Measurements from ENCODE around the gene FNIP2.
"Not testable (repeated sequence)": the region's sequence is repeated elsewhere in the genome, so short reads cannot be mapped to it uniquely, and the experiment has no call there.

Gene FNIP2

GRCh38 chr4:158814636-158815330 is 46.0 kb downstream of the FNIP2 start:
- peak; percentile 14 for DNase-seq (ENCODE audit: low read depth)

- no peak for DNase-seq (ENCODE audit: low read depth)
These were observed 48.1 kb downstream of the FNIP2 start for GRCh38 chr4:158816955-158817354.

- no peak for DNase-seq (ENCODE audit: low read depth)
These were observed 48.9 kb downstream of the FNIP2 start for GRCh38 chr4:158817562-158818296.

GRCh38 chr4:158818560-158819140 is 49.8 kb downstream of the FNIP2 start:
- DNase-seq (ENCODE audit: low read depth) = no peak

GRCh38 chr4:158819942-158820786 is 51.3 kb downstream of the FNIP2 start:
- no peak for DNase-seq (ENCODE audit: low read depth)

GRCh38 chr4:158821228-158821971 is 52.6 kb downstream of the FNIP2 start:
- DNase-seq (ENCODE audit: low read depth) = peak; percentile 12

GRCh38 chr4:158822348-158822747 is 53.5 kb downstream of the FNIP2 start:
- no peak for DNase-seq (ENCODE audit: low read depth)

- DNase-seq (ENCODE audit: low read depth) = peak; percentile 4
These were observed 54.6 kb downstream of the FNIP2 start for GRCh38 chr4:158823461-158823873.

GRCh38 chr4:158824425-158825274 is 55.8 kb downstream of the FNIP2 start:
- DNase-seq (ENCODE audit: low read depth) = no peak

GRCh38 chr4:158825433-158826036 is 56.7 kb downstream of the FNIP2 start:
- no peak for DNase-seq (ENCODE audit: low read depth)

GRCh38 chr4:158826057-158826456 is 57.2 kb downstream of the FNIP2 start:
- no peak for DNase-seq (ENCODE audit: low read depth)

GRCh38 chr4:158826882-158827281 is 58.1 kb downstream of the FNIP2 start:
- DNase-seq (ENCODE audit: low read depth) = no peak

- no peak for DNase-seq (ENCODE audit: low read depth)
These were observed 58.7 kb downstream of the FNIP2 start for GRCh38 chr4:158827543-158827981.

- DNase-seq (ENCODE audit: low read depth) = not testable (repeated sequence)
These were observed 59.3 kb downstream of the FNIP2 start for GRCh38 chr4:158828151-158828550.

GRCh38 chr4:158829254-158829653 is 60.4 kb downstream of the FNIP2 start:
- no peak for DNase-seq (ENCODE audit: low read depth)

GRCh38 chr4:158833602-158834001 is 64.8 kb downstream of the FNIP2 start:
- DNase-seq (ENCODE audit: low read depth) = no peak

GRCh38 chr4:158835226-158836001 is 66.6 kb downstream of the FNIP2 start:
- DNase-seq (ENCODE audit: low read depth) = no peak

- no peak for DNase-seq (ENCODE audit: low read depth)
These were observed 67.2 kb downstream of the FNIP2 start for GRCh38 chr4:158836002-158836369.

- DNase-seq (ENCODE audit: low read depth) = no peak
These were observed 68.1 kb downstream of the FNIP2 start for GRCh38 chr4:158836828-158837449.

Data from ELR (cell line).